Right forelimb (tissue), 1 donor: Measurements from ENCODE around the gene SERP2.
"Not testable (repeated sequence)": the region's sequence is repeated elsewhere in the genome, so short reads cannot be mapped to it uniquely, and the experiment has no call there.

Experiments used
- DNase-seq: peaks from one replicate; pipeline ENCODE4 v3.0.0-alpha.2; 2018

Gene SERP2

DNA sequence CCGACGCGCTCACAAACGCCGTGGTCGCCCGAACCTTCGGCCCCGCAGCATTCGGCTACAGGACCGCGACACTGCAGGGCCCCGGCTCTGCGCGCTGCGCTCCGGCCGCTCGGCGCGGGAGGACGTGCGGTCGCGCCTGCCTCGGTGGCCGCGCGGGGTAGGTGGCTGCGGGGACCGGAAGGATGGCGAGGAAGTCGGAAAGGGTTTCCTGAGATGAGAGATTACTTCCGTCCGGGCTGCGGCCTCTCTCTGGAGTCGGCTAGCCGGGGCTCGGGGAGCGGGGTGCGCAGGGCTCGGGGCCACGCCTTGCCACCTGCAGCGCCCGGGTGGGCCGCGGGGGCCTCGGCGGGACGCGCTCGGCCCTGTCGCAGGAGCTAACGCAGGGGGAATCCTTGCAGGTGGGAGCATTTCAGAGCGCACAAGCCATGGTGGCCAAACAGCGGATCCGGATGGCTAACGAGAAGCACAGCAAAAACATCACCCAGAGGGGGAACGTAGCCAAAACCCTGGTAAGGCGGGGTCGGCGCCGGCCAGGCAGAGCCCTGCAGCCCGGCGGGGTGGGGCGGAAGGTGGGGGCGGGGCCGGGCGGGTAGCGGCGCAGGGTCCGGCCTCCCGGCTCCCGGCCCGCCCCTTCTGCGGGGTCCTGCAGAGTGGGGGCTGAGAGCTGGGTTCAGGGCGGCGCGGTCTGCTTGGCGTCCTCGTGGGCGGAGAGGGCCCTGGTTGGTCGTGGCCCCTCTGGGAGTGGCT lies at the start of gene SERP2:
Gene SERP2, plus strand, starts transcription at position 224 of the 747 bp plus-strand sequence. Its CDS starts 202 bp downstream, at position 426.
- DNase-seq: peak; percentile 75

DNA sequence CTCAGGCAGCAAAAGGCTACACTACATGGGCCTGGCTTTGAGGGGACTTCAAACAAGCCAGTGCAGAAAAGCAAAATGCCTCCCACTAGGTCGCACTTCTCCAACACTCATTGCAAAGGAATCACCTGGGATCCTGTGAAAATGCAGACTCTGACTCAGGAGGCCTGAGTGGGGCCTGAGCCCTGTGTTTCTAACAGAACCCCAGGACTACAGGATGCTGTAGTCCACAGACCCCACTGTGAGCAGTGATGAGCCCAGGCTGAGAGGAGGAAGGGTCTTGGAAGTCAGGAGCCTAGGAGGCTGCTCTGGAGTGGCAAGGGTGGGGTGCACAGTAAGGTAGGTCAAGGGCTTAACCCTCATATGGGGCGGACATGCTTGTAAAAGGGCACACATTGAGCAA lies 46.7 kb upstream of the SERP2 start:
- no peak for DNase-seq

DNA sequence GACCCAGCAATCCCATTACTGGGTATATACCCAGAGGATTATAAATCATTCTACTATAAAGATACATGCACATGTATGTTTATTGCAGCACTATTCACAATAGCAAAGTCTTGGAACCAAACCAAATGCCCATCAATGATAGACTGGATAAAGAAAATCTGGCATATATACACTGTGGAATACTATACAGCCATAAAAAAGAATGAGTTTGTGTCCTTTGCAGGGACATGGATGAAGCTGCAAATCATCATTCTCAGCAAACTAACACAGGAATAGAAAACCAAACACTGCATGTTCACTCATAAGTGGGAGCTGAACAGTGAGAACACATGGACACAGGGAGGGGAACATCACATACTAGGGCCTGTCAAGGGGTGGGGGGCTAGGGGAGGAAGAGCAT lies 44.6 kb upstream of the SERP2 start:
- DNase-seq: not testable (repeated sequence)

DNA sequence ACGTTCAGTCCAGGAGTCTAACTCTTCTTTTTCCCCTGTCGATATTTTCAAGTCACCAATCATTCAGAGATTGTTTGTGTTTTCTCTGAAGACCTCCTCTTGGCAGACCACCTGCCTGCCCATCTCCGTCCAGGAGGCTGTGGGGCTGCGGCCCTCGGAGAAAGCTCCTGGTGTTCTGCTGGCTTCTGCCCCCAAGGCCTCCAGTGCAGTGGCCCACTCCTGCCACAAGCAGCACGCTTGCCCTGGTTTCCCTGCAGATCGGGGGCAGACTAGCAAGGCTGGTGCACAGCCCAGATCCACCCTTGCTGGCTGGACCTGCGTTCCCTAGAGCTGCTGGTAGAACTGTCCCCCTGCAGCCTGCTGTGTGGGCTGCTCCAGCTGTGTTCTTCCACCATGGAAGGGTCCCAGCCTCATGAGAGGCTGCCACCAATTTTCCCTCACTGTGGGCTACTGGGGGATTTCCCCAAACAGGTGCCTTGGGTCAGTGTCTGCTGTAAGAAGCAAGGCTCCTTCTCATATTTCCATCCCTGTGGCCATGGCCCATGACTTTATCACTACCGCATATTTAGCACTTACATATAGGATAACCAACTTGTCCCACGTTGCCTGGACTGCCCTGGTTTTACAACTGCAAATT lies 43.6 kb upstream of the SERP2 start:
- no peak for DNase-seq

DNA sequence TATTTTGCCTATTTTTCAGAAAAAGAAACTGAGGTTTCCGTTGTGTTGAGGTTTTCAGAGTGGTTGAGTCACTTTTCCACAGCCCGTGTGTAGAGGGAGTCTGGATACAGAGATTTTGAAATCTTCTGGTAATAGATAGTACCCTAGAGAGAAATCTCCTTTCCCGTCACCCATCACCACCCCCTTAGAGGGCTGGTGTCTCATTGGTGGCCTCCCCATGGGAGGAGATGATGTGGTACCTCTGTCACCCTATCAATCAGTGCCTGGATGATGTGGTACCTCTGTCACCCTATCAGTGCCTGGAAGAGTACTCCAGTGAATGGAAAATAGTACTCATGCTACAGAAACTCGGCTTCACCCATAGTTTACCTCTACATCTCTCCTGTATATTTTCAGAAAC lies 42.2 kb upstream of the SERP2 start:
- no peak for DNase-seq

DNA sequence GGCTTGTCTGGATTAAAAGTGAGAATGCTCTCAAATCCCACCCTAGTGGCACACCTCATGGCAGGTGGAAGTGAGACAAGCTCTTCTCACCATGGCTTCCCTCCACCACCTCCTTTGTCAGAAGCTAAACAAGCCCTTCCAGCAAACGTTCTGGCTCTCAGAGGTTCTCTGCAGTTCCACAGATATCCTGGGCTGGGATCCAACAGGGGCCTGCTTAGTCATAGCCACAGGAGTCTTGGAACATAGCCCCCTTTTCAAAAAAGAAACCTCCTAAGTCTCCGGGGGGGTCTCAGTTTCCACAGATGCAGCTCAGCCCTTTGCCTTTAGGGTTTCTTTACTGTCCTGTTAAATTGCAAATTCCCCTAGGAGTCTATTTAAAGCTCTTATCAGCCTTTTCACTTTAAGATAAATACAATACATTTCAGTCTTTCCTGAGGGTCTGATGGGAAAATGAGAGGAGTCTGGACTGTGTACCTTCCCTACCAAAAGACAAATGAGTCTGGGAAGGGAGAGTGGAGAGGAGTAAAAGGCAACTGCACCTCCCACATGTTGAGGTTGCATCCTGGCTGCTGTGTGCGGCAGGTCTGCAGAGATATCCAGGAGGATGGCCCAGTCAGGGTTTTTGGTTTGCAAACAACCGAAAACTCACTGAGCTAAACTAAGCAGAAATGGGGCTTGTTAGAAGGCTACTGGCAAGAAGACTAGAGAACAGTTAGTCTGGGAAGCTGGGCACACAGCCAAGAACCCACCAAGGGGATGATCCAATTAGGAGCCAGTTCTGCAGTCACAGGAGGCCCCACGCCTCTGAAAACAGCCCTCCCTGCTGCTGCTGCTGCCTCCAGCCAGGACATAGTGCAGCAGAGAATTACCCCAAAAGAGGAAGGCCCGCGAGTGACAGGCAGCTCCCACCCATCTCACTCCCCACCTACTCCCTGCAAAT lies 41.4 kb upstream of the SERP2 start:
- peak; percentile 76 for DNase-seq

DNA sequence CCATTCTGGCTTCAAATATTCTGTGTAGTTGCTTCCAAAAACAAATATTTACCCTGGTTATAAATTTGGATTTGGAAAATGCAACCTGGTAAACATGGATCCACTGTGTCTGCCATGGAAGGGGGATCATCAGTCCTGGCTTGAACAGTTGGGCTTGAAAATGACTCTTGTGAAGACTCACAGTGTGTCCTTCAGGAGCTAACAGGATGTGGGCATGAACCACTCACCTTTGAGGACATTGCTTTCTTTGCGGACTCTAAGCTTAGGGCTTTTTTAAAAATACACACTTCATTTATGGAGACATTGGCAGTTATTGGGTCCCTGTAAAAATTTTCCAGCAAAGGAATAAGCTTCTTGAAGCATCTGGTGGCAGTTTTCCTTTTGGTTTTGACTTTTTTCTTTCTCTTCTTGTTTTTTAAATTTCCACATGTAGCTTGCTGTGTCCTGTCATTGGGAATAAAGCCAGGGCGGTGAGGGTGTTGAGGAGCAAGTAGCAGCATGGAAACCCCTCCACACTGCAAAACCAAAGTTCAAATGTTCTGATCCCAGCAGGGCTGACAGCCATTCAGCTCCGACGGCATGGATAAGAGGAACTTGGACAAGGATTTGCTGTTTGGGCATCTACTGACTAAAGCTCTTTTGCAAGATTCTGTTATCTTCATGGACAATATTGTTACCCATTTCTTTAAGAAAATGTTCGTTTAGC lies 39.5 kb upstream of the SERP2 start:
- DNase-seq: no peak

DNA sequence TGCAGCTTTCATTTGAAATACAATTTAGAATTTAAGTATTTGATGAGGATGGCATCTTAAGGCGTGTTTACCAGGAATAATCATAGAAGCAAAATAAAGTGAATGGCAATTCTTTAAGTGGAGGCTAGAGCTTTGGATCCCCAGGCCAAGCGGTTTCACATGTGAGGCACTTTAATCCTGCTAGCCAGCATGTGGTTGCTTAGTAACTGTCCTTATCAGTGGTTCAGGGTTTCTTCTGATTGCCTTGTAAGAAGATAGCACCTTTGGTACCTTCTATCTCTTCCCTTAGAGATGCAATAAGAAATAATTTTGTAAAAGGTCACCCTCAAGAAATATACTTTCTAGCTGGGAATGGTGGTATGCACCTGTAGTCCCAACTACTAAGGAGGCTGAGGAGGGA lies 38.9 kb upstream of the SERP2 start:
- no peak for DNase-seq

DNA sequence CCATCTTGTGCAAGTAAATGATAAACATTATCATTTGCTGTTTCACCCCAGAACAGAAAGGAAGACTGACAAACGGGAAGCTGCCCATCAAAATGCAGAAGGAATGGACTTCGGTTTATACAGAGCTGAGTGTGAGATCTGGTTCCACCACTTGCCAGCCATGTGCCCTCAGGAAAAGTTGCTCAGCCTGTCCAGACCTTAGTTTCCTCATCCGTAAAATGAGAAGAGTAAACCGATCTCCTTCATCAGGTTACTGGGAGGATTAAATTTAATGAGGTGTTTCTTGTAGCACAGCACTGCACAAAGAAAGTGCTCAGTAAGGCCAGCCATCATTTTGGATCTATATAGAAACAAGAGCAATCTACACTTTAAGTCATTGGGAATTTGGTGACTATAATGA lies 36.7 kb upstream of the SERP2 start:
- DNase-seq: no peak

DNA sequence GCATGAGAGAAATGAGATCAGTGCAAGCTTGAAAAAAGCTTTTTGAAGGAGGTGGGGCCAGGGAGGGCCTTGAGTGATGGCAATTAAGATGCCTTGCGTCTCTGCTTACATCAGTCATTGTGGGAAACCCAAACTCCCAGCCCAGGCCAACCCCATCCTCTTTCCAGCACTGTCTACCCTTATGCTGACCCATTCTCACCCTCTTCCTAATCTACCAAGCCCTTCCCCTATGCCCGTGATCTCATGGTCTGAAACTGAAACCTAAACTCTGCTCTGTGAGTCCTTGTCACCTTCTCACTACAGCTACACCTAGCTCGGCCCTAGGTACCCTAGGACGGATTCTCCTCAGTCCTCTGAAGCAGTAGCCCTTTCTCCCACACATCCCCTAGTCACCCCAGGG lies 36.0 kb upstream of the SERP2 start:
- no peak for DNase-seq

DNA sequence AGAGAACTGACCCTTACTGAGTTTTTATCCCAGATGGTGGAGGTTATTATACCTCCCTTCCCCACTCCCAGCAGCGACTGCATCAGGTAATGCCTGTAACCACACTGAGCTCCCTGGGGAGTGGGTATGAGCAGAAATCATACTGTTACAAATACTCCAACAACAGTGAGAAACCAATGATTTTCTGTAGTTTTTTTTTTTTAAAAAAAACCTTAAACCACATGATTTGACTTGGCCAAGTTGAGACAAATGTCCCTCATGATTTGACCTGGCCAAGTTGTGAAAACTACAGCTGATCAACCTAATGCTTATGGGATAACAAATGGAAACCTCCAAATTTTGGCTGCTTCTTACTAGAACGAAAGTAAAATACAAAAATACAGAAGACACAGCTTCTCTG lies 33.1 kb upstream of the SERP2 start:
- DNase-seq: no peak

DNA sequence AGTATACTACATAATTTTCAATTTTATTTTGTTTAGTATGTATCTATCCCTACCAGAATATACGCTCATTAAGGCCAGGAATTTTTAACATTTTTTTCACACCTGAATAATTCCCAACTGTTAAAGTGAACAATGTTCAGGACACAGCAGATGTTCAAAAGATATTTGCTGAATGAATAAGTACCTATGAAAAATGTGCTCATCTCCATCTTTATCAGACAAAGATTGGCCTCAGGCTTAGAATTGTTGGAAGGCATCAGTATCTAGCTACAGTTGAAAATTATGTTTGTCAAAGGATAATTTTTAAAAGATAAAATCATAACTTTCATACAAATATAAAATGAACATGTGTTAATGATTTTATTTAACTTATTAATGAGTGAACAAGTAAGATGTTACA lies 30.9 kb upstream of the SERP2 start:
- DNase-seq: no peak

DNA sequence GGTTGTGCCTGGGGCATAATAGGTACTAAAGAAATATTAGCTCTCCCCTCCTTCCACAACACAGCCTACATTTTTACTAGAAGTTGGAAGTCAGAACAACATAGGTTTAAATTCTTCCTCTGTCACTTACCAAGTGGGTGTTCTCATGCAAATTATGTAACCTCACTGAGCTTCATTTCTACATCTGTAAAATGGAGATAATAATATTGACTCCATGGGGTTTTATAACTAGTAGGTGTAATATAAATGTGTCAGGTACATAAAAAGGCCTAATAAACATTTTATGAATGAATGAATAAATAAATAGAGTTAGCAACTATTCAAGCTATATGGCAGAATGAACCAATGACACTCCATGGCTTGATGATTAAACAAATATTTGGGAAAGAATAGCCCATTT lies 27.1 kb upstream of the SERP2 start:
- DNase-seq: no peak

DNA sequence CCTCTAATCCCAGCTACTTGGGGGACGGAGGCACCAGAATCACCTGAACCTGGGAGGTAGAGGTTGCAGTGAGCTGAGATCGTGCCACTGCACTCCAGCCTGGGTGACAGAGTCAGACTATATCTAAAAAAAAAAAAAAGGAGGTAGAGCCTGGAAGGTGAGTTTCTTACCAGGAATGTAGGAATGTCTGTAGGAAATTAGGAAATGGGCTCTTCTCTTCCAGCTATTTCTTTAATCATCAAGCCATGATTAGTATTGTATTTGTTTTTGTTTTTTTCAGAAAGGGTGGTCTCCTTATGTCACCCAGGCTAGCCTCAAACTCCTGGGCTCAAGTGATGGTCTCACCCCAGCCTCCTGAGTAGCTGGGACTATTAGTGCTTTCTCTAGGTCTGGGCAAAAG lies 26.3 kb upstream of the SERP2 start:
- DNase-seq: no peak

DNA sequence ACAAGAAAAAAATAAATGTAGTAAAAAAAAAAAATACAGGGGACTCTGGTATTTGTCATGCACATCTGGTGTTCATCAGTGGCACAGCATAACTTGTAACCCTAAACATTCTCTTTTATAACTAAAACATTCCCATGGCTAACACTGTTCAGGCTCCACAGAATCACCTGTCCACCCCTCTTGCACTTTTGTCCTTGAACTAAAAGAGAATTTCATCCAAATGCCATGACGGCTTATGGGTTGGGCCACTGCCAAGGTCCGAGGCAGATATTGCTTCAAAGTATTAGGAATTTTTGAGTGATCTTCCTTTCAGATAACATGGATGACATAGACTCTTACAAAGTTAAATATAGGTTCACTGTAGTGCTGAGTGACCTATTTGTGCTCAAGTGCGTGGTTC lies 25.7 kb upstream of the SERP2 start:
- DNase-seq: no peak

DNA sequence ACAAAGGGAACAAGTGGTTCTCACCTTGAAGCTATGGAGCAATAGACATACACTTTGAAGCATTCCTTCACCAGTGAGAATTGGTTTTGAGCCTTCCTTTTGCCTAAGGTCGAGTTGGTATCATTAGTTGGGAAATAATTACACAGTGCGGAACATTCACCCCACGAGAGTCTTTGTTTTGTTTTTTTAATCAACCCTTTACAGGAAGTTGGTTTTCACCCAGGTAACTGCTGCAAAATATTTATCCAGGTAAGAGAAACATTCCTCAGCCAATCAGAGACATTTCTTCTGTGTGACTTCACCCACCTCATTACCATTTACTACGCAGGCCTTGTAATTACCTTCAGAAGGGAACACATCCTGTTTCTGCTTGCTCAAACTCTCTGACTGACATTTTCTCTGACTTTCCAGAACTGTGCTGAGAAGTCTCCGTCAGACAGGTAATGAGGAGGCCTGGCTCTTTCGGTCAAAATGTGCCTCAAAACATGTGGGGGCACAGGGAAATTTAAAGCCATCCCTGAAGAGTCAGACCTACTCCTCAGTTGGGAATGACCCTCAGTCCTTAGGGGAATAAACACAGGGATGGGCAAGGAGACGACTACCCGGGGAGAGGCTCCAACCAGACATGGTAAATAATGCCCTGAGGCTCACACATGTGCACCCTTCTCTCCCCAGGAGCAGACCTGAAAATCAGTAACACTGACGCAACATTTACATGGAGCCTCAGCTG lies 22.7 kb upstream of the SERP2 start:
- DNase-seq: no peak

DNA sequence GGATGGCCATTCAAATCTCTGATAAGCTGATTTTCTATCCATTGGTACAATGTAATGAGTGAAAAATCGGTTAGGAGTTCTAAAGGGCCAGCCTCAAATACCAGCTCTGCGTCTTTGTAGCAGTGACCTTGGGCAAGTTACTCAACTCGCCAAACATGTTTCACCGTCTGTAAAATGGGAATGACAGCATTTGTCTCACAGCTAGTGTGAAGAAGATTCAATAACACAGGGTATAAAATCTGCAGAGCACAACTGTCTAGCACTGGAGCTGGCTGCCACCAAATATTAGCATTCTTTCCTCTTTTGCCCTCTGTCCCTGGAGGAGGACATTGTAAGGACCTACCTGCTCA lies 22.1 kb upstream of the SERP2 start:
- no peak for DNase-seq

DNA sequence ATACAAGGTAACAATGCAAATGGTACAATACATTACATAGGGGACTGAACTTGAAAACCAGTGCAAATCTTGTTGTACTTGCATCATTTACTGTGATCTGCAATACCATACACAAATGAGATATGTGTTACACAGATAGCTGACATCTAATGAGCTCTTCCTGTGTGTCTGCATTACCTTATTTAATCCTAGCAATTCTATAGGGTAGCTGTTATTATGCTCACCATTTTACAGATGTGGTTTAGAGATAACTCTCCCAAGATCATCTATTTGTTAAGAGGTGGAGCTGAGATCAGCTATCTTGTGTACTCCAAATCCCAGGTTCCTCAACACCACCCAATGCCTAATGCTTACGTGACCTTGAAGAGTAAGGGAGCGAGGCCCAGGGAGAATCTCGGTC lies 21.4 kb upstream of the SERP2 start:
- no peak for DNase-seq

DNA sequence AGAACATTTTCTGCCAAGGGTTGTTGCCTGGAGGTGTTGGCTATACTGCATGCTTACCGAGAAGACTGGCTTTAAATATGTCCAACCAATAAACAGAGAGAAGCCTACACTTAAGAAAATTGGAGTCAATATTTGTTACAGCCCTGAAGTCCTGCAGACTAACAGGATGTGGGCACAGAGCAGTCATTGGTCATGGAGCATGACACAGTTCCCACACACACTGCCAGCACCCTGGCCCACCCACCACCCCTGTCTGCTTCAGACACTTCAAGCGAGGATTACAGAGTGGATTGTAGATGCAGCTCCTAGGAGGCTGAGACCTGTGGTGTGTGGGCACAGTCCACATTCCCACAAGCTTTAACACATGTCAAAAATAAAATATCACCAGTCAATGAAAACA lies 21.0 kb upstream of the SERP2 start:
- DNase-seq: no peak

DNA sequence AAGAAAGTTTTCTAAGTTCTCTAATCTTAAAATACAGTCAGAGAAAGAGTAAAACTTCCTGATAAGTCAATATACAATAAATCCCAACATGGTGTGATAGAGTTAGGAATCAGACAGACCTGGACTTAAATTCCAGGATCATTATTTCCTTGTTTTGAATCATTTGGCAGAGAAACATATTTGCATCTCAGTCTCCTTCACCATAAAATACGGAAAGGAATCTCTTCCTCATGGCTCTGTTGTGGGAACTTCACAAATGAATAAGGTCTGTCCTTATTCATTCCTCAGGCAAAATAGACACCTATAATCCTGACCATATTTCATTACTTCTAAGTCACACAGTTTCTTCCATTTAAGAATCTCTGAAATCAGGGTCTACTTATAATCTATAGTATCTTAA lies 19.3 kb upstream of the SERP2 start:
- DNase-seq: no peak

DNA sequence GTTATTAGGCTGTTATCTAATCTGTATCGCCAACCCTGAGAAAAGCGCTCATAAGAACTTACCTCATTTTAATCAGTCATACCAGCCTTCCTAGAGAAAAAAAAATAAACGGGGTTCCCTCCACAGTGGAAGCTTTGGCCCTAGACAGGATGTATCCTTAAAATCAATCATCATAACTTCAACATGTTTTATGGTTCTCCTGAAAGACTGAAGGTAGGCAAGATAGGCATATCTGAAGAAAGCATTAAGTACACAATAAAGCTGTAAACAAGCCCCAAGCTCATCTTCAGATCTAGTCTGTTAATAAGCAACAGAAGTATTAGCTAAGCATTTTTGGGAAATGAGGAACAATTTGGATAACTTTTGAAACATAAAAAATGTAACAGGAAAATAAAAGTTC lies 18.7 kb upstream of the SERP2 start:
- no peak for DNase-seq

DNA sequence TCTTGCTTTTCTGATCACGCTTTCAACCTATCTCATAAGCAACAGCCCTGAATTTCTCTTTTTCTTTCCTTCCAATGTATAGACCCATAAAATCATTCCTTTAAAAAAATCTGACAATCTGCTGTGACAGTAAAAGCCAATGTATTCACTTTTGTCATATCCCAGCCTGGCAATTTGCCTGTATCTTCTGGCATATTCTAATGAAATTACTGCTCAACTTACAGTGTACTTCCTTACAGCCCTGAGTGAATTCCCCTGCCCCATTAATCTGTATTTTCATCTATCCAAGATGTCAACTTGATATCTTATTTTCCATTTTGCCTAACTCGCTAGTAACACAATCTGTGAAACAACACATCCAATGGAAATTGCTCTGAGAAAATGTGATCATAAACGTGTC lies 18.0 kb upstream of the SERP2 start:
- DNase-seq: no peak

DNA sequence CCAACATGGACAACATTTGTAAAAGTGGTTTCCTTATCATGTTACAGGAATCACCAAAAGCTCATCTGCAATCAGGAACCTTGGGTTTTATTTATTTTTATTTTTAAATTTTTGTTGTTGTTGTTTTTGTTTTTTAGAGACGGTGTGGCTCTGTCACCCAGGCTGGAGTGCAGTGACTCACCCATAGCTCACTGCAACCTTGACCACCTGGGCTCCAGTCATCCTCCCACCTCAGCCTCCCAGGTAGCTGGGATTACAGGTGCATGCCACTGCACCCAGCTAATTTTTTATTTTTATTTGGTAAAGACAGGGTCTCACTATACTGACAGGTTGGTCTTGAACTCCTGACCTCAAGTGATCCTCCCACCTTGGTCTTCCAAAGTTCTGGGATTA lies 13.6 kb upstream of the SERP2 start:
- DNase-seq: no peak
